ENCODE measurements around the gene RCOR1. TPM values are rescaled to one million over a fixed set of nuclear protein-coding genes. Genes with fewer than 3 reads are reported as not detected.

The RCOR1 gene
- total RNA-seq, 1 donor from 2014 or later = 13.0 TPM

DNA sequence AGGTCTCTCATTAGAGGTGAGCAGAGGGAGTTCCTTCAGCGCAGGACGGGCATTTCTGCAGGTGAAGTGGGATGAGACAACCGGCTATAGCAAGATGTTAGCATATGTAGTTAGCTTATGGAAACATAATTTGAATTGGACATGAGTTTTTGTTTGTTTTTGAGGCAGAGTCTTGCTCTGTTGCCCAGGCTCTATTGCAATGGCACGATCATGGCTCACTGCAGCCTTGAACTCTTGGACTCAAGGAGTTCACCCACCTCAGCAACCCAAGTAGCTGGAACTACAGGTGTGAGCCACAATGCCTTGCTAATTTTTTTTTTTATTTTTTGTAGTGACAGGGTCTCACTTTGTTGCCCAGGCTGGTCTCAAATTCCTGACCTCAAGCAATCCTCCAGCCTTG is 69.2 kb downstream of the RCOR1 start:
- no peak for DNase-seq
- intact Hi-C loops (cut with micrococcal nuclease) = no loop called here
- no peak for ATAC-seq

DNA sequence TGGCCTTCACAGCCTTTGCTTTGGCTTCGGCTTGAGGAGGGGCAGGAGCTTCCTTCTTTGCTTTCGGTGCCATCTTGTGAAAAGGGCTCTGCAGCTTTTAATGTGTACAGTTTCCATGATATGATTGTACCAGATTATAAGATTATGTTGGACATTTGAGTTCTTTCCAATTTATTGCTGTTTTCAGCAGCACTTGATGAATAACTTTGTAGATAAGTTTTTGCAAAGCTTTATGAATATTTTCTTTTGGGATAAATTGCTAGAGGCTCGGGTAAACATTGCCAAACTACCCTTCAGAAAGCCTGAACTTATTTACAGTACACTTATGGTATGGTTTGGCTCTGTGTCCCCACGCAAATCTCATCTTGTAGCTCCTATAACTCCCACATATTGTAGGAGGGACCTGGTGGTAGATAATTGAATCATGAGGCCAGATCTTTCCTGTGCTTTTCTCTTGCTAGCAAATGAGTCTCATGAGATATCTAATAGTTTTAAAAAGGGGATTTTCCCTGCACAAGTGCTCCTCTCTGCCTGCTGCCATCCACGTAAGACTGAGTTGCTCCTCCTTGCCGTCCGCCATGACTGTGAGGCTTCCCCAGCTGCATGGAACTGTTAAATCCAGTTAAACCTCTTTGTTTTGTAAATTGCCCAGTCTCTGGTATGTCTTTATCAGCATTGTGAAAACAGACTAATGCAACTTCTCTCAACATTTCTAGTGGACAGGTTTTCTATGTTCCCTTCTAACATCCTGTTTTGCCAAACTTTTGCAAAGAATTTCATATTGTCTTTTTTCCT is 70.4 kb downstream of the RCOR1 start:
- intact Hi-C loops (cut with micrococcal nuclease) = no loop called here
- no peak for DNase-seq
- ATAC-seq = no peak

DNA sequence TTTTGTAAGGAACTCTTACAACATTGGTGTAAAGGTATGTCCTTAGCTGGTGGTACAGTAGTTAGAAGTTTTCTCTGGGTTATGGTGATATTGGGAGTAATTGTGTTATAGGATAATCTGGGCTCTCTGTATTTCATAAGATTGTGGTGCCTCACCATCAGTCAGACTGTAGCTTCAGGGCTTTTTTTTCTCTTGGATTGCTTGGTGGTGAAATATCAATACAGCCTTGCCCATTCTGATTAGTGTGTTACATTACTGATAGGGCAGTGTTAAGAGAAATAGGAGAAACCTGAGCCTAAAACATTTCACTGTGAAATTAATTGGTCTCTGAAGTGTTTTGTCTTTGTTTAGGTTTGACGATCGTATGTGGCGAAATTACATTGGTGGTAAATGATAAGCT is 71.0 kb downstream of the RCOR1 start:
- no peak for DNase-seq
- ATAC-seq = no peak
- intact Hi-C loops (cut with micrococcal nuclease) = no loop called here

DNA sequence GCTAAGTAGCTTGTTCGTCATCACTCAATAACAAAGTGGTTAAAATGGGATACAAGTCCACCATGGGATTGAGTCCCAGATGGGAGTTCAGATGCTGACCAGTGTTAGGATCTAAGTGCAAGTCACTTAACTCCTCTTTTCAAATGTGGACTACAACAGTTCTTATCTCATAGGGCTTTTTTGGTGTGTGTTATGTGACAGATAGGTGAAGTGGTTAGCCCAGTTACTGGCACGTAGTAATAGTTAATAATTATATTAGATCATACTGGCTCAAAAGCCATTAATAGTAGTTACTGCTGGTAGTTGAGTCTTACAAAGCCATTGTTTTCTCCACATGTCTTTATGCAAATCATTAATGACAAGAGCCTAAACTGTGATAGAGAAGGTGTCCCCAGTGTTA is 73.2 kb downstream of the RCOR1 start:
- DNase-seq = no peak
- intact Hi-C loops (cut with micrococcal nuclease) = no loop called here
- no peak for ATAC-seq

DNA sequence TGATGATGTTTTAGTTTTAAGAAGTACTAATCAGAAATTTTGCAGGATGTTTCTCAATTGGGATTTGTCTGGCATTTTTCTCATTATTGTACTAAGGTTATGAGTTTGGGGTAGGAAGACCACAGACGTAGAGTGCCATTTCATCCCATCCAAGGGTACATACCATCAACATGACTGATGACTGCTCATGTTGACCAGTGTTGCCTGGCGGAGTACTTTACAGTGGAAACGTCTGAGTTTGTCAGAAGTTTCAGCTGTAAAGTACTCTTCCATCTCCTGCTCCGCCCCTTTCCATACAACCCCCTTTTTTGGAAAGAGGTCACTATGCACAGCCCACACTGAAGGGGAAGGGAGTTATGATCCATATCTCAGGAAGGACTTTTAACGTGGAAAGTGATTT is 74.2 kb downstream of the RCOR1 start:
- intact Hi-C loops (cut with micrococcal nuclease) = no loop called here
- DNase-seq (no peak), ATAC-seq (no peak)

DNA sequence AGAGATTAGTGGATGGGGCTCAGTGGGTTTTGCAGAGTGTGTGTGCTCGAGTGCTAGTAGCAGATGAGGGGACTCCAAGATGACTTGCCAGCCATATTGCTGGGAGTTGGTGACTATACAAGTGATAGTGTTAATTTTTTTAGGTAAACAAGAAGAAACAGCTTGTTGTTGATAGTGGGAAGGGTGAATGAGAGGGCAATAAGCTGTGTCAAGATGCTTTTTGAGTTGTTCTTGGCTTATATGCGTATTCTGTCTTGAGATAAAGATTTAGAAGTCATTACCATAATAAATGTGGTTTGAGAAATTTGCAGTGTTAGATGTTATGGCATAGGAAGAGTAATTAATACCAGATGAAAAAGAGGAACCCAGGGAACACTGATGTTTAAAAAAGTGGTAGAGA is 75.3 kb downstream of the RCOR1 start:
- ATAC-seq = no peak
- no peak for DNase-seq
- intact Hi-C loops (cut with micrococcal nuclease) = no loop called here

DNA sequence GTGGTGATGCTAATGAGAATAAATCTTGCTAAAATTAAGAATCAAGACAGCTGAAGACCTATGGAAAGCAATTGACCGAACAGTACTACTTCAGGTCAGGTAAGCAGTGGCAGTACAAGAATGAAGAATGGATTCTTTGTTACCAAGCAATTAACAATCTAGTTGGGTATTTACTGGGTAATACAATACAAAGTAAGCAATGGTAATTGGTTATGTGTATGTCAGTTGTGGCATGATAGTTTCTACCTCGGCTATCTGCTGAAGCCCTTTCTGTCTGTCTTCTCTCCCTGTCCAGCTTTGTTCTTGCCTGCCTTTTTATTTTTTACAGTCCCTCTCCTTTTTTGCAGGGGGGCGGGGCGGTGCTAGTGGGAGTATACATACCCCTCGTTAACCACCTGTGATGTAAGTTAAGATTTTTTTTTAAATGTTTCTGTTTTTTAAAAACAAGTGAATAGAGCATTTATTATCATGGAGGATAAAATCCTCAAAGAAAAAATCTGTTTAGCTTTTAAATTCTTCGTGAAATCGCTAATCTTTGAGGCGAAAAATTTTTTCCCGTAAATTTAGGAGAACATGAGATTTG is 75.9 kb downstream of the RCOR1 start:
- DNase-seq = no peak
- ATAC-seq = no peak
- intact Hi-C loops (cut with micrococcal nuclease) = no loop called here

DNA sequence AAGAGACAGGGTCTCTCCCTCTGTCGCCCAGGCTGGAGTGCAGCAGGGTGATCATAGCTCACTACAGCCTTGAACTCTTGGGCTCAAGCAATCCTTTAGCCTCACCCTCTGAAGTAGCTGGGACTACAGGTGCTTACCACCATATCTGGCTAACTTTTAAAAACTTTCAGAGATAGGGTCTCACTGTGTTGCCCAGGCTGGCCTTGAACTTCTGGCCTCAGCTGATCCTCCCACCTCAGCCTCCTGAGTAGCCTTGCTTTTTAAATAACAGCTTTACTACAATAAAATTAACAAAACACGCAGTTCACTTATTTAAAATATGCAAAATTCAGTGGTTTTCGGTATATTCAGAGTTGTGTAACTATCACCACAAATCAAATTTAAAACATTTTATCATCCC is 79.0 kb downstream of the RCOR1 start:
- DNase-seq = no peak
- no peak for ATAC-seq
- intact Hi-C loops (cut with micrococcal nuclease) = no loop called here

DNA sequence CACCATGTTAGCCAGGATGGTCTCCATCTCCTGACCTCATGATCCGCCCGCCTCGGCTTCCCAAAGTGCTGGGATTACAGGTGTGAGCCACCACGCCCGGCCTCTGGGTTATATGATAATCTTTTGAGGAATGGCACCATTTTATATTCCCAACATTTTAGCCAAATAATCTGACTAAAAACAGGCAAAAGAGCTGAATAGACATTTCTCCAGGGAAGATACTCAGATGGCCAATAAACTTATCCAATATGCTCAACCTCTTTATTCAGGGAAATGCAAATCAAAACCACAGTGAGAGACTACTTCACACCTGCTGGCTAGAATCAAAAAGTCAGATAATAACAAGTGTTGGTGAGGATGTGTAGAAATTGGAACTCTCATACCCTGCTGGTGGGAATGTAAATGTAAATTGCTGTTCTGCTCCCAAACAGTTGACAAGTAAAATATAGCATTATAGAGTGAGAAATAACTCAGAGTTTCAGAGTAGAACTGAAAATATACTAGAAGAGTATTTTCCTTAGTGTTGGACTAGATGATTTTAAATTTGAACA is 80.0 kb downstream of the RCOR1 start:
- no peak for ATAC-seq
- intact Hi-C loops (cut with micrococcal nuclease) = no loop called here
- no peak for DNase-seq

DNA sequence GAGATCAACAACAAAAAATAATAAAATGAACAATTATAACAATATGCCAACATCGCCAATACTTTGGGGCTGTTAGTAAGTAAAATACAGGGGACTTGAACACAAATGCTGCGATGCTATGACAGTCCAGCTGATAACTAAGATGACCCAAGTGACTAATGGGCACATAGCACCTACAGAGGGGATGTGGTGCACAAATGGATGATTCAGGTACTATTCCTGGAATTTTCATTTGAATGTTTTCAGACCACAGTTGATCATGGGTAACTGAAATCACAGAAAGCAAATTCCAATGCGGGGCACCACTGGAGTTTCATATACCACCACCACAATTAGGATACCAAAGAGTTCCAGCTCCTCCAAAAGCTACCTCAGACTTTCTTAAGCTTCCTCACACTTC is 82.9 kb downstream of the RCOR1 start:
- DNase-seq = no peak
- no peak for ATAC-seq
- intact Hi-C loops (cut with micrococcal nuclease) = no loop called here

DNA sequence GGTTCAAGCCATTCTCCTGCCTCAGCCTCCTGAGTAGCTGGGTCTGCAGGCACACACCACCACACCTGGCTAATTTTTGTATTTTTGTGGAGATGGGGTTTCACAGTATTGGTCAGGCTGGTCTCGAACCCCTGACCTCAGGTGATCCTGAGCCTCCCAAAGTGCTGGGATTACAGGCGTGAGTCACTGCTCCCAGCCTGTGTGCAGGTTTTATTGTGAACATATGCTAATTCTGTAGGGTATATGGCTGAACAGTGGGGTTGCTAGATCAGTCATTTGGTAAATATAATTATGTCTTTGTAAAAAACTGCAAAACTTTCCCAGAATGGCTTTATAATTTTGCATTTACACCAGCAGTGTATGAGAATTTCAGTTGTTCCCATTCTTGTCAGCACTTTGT is 85.9 kb downstream of the RCOR1 start:
- ATAC-seq (no peak), DNase-seq (no peak)
- intact Hi-C loops (cut with micrococcal nuclease) = no loop called here

DNA sequence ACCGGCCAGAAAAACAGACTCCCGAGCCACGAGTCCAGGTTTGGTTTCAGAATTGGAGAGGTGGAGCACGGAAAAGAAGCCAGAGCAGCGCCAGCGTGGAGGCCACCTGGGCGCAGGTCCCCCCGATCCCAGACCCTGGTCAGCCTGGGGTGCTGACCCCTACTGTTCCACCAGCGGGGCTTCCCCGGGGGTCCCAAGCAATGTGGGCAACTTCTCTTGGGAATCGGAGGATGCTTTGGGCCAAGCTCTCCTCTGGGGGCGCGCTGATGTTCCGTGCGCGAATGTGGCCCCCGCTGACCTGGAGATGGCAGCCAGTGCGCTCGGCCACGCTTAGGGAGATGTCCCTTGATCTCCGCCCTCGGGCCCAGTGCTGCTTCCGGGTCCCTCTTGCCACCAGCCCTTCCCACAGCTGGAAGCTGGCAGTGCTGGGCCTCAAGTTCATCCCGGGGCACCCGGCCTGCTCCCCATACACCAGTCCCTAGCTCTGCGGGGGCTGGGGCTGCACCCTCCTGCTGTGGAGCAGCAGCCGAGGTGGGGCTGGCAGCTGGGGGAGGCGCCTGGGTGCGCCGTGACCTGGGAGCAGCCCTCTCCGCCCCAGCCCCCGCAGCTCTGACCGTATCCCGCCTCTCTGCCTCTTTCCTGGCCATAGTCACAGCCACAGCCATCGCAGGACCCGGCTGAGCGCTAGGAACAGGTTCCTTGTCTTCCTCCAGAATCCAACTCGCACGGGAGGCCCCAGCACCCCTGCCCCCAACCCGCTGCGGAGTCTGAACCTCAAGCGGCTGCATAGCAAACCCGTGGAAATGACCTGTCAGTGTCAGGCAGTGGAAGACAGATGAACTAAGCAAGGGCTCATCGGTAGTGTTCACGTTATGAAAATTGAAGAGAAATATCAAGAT is 91.2 kb downstream of the RCOR1 start:
- DNase-seq (no peak), ATAC-seq (no peak)
- intact Hi-C loops (cut with micrococcal nuclease) = no loop called here

DNA sequence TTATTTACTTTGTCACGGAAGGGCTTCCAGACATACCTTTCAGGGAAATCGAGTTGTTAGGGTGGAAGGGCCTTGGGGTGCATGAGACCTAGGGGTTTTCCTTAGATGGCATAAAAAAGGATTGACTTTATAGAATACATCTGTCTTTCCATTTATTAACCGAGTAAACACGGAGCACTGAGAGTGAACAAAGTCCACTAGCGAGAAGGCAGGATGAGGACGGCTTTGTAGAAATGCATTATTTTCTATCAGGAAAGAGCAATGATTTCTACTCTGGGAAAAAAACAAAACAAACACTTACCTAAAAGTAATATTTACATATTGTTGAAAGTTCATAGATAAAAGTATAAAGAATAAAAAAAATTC is 91.8 kb downstream of the RCOR1 start:
- intact Hi-C loops (cut with micrococcal nuclease) = no loop called here
- no peak for ATAC-seq
- no peak for DNase-seq

DNA sequence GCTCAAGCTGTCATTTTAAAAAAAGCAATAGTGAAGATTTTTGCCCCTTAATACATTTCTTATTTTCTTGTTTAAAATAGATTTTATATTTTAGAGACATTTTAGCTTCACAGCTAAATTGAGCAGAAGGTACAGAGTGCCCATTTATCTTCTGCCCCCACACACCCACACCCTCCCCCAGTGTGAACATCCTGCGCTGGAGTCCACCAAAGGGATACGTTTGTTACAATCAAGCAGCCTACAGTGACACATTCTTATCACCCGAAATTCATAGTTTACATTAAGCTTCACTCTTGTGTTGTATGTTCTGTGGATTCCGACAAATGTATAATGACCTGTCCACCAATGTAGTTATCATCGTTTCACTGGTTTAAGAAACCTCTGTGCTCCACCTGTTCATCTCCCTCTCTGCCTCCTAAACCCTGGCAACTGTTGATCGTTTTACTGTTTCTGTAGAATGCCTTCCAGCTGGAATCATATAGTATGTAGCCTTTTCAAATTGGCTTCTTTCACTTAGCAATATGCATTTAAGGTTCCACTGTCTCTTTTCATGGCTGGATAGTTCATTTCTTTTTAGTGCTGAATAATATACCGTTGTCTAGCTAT is 93.8 kb downstream of the RCOR1 start:
- no peak for ATAC-seq
- DNase-seq = no peak
- intact Hi-C loops (cut with micrococcal nuclease) = no loop called here

DNA sequence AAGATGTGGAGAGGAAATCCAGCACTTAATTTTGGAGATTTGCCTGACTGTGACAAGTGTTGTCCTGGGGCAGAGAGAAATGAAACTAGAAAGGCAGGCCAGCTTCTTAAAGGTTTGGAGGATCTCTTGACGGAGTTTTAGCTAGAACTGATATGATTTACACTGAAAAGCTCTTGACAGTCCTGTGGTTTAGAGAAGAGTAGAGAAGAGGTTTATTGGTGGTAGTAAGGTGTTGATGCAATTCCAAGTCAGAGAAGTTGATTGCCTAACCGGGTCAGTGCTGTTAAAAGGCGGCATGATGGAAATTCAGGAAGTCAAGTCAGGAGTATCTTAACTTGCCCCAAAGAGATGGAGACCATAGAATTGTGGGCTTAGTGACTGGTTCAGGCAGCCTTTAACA is 95.8 kb downstream of the RCOR1 start:
- DNase-seq (no peak), ATAC-seq (no peak)
- intact Hi-C loops (cut with micrococcal nuclease) = no loop called here

DNA sequence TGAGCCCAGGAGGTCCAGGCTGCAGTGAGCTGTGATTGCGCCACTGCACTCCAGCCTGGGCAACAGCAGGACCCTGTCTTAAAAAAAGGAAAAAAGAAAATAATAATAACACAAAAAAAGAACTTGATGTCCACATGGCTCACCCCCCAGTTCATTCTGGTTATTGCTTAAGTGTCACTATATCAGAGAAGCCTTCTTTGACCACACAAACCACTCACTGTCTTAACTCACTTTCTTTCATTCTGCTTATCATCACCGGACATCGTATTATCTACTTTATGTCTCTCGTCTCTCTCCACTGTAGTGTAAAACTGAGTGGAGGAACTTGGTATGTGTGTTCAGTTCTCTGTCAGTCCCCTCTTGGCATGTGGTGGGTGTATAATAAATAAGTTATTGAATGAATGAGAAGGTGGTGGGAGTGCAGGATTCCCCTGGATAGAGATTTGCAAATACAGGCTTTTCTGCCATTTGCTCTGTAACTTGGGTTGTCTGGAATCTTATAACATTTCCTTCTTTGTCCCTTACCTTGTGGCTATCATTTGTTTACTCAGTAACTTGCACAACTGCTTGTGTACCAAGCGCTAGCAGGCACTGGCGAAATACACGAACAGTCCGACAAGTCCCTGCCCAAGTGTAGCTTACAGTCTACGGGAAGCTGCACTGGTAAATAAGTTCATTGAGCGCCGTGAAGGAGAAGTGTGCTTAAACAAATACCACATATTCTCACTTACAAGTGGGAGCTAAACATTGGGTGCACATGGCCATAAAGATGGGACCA is 98.2 kb downstream of the RCOR1 start:
- intact Hi-C loops (cut with micrococcal nuclease) = no loop called here
- no peak for DNase-seq
- ATAC-seq = no peak

DNA sequence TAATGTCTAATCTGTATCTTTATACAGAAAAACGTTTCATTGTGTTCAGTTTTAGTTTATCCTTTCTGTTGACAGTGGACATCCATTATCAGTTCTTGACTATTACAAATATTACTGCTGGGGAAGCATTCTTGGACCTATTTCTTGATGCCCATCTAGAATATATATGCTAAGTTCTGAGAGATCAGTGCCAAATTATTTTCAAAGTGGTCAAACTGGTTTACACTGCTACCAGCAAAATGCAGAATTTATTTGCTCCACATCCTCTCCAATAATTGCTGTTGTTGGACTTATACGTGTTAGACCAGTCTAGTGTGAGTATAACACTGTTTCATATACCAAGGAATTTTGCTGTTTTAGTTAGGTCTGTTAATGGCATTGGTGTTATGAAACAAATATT is 99.3 kb downstream of the RCOR1 start:
- ATAC-seq = no peak
- intact Hi-C loops (cut with micrococcal nuclease) = no loop called here
- DNase-seq = no peak

DNA sequence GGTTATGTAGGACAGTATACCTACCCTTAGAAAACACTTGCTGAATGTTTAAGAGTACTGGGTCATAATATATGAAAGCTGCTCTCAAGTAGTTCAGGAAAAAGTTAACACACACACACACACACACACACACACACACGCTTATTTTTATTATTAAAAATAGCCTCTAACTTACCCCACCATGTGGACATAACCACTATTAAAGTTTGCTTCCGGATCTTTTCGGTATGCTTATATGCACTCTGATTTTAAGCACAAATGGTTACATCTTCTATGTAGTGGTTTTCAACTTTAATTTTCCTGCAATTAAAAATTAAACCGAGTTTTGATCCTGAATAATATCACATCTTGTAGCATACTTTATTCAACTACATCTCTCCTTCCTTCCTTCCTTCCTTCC is 99.9 kb downstream of the RCOR1 start:
- DNase-seq (no peak), ATAC-seq (no peak)
- intact Hi-C loops (cut with micrococcal nuclease) = no loop called here

All from left ventricle myocardium superior (tissue), 1 donor.